IPS-18a (cell line): ENCODE measurements around the gene MSRB1.

Experiments used
- H3K27ac ChIP-seq: one replicate; pipeline ENCODE4 v1.5.1; 2013; ENCODE audit warnings: low read length
- H3K27me3 ChIP-seq: one replicate; pipeline ENCODE4 v1.6.1; 2013; ENCODE audit warnings: mild to moderate bottlenecking, low read length; ENCODE audit not compliant: control insufficient read depth, insufficient read depth
- H3K36me3 ChIP-seq: one replicate; pipeline ENCODE4 v1.6.1; 2013; ENCODE audit warnings: low read depth, low read length; ENCODE audit not compliant: control insufficient read depth
- H3K4me1 ChIP-seq: one replicate; pipeline ENCODE4 v1.6.1; 2013; ENCODE audit warnings: low read depth, low read length; ENCODE audit not compliant: control insufficient read depth
- H3K4me3 ChIP-seq: one replicate; pipeline ENCODE4 v1.5.1; 2013; ENCODE audit warnings: low read length
- H3K9ac ChIP-seq: one replicate; pipeline ENCODE4 v1.6.1; 2013; ENCODE audit warnings: mild to moderate bottlenecking, low read length, moderate library complexity
- H3K9me3 ChIP-seq: one replicate; pipeline ENCODE4 v1.6.1; 2013; ENCODE audit warnings: low read depth, low read length; ENCODE audit not compliant: control insufficient read depth

Gene MSRB1

DNA sequence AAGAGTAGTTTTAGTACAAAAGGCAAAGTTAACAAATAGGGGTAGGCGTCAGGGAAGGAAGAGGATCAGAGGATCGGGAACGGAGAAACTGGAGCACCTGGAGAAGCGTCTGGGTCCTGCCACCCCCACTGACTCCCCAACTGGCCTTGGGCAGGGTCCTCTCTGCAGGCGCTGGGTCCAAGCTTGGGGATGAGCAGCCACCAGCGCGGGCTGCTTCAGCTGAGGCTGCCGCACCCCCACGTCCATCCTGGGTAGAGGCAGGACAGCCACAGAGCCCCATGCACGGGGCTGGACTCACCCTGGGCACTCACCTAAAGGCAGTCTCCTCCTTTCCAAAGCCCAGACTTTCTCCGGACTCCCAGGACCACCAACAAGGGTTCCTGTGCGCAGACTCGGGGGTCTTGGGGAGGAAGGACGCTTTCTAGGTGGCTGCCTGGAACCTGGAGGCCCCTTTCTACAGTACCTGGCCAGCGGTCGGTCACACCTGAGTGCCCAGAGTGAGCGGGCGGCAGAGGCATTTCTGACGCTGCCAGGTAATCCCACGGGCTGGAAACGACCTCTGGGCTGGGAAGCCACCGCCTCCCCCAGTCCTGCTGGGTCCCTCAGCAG lies 25.8 kb downstream of the MSRB1 start:
- peaks cover 22% of the 10 kb centered on the region for H3K4me1 ChIP-seq
- no peaks in the 10 kb centered on the region for H3K9me3 ChIP-seq
- no peaks in the 10 kb centered on the region for H3K36me3 ChIP-seq
- no peak overlapping the region for H3K27ac ChIP-seq
- H3K9ac ChIP-seq: no peak overlapping the region
- peak overlapping the region; percentile 16 for H3K4me3 ChIP-seq
- H3K27me3 ChIP-seq: peaks cover 76% of the 10 kb centered on the region

- H3K9ac ChIP-seq: no peak overlapping the region
- peaks cover 22% of the 10 kb centered on the region for H3K4me1 ChIP-seq
- H3K9me3 ChIP-seq: no peaks in the 10 kb centered on the region
- peak overlapping the region; percentile 16 for H3K4me3 ChIP-seq
- H3K36me3 ChIP-seq: no peaks in the 10 kb centered on the region
- H3K27ac ChIP-seq: no peak overlapping the region
- H3K27me3 ChIP-seq: peaks cover 74% of the 10 kb centered on the region
Observed at GRCh38 chr16:1916640-1916990, 26.4 kb downstream of the MSRB1 start.

DNA sequence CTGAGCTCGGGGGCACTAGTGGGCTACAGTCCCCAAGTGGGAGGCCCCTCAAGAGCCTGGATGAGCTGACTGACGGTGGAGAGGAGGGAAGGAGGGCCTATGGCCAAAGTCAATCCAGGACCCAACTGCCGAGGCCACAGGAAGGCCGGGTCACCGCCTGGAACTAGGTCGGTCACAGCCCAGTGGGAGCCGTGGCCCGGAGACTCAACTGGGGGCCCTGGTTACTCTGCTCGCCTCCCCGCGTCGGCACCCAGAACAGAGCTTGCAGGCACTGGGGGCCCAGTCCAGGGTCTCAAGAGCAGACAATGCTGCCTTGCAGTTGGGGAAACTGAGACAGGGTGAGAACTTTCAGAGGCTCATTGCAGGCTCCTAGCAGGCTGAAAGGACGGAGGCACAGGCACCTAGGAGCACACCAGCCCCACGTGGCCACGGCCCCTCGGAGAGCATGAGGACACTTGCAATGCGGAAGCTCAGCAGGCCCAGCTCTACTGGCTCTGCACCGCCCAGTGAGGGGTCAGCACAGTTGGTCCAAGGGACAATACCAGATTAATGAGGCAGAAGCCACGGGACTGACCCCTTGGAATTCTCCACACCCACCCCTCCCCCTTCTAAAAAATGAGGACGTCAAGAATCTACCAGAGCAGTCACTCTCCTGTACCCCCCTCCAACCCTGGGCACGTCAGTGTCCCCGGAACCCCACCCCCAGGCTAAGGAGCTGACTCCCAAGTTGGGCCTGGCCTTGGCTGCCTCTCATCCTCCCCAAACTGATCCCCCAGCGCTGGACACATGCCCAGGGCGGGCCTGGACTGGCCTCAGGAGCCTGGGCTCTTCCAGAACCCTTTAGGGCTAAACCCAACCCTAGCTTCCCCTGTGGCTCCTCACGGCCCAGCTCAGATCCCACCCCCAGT lies 27.0 kb downstream of the MSRB1 start:
- Histone ChIP-seq H3K4me3 (no peak overlapping the region), H3K27me3 (peaks cover 68% of the 10 kb centered on the region), H3K27ac (no peak overlapping the region), H3K4me1 (peaks cover 22% of the 10 kb centered on the region), H3K9ac (no peak overlapping the region), H3K36me3 (no peaks in the 10 kb centered on the region), H3K9me3 (no peaks in the 10 kb centered on the region)

GRCh38 chr16:1914988-1915387 lies 28.0 kb downstream of the MSRB1 start:
- Histone ChIP-seq H3K4me3 (no peak overlapping the region), H3K9me3 (no peaks in the 10 kb centered on the region), H3K27me3 (peaks cover 58% of the 10 kb centered on the region), H3K36me3 (no peaks in the 10 kb centered on the region), H3K4me1 (peaks cover 16% of the 10 kb centered on the region), H3K27ac (no peak overlapping the region), H3K9ac (no peak overlapping the region)

DNA sequence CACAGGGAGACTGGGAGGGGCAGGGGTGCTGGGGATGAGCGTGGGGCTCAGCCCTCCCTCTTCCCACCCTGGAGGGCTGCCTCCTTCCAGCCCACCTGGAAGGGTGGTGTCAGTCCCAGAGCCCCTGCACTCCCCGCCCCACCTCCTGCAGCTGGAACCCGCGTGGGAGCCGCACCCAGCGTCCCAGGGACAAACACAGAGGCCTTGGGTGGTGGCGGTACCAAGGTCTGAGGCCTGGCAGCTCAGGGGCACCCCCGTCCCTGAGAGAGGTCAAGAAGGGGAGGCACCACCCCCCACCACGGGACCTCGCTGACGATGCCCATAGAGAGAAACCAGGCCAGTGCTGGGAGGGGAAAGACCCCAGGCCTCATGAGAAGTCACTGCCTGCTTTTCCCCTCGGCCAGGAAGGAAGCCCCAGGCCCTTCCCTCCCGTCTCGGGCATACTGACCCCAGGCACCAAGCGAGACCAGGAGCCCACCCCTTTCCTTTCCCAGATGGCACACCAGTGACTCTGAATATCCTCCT lies 28.9 kb downstream of the MSRB1 start:
- Histone ChIP-seq H3K36me3 (no peaks in the 10 kb centered on the region), H3K9ac (no peak overlapping the region), H3K4me3 (no peak overlapping the region), H3K9me3 (no peaks in the 10 kb centered on the region), H3K27ac (no peak overlapping the region), H3K4me1 (peaks cover 16% of the 10 kb centered on the region), H3K27me3 (peaks cover 49% of the 10 kb centered on the region)

DNA sequence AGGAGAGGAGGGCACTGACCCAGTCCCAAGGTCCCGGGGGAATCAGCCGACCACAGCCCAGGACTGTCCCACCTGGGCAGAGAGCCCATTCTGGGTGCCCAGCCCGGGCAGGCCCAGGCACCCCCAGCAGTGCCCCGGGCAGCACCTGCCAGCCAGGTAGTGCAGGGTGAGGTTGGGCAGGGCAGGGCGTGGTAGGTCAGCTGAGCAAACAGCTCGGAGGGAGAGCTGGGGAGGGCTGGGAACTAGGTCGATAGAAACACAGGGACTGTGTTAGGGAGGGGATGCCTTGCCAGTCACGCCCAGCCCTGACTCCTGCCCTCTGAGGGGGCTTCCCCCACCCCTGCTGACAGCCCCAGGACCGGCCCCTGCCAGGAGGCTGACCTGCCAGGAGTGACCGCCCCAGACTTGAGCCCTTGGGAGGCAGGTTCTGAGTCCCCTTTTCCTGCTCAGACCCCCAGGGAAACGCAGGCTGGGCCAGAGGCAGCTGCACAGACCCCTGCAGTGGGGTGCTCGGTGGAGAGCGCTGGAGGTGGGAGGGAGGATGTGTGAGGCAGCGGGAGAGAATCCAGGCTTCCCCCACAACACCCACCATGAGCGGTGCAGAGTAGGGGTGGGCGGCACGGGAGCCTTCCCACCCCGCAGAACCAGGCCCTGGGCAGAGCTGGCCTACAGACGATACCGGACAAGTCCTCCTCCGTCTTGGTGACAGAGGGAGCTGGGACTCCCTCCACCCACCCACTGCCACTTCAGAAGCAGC lies 29.5 kb downstream of the MSRB1 start:
- Histone ChIP-seq H3K36me3 (no peaks in the 10 kb centered on the region), H3K4me3 (no peak overlapping the region), H3K4me1 (peaks cover 16% of the 10 kb centered on the region), H3K9ac (no peak overlapping the region), H3K27ac (no peak overlapping the region), H3K9me3 (no peaks in the 10 kb centered on the region), H3K27me3 (peaks cover 43% of the 10 kb centered on the region)

DNA sequence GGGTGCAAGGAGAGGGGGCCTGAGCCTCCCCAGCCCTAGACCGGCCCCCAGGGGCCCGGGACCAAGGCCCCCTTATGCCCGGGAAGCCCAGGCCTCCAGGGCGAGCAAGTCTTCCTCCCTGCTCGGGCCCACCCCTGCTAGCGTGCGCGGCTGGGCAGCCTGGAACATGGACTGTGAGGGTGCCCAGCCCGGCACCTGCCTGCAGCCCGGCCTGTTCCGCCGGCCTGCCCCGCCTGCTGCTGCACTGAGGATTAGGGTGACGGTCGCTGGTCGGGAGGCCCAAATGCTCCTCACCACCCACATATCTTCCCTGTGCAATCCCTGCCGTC lies 30.8 kb downstream of the MSRB1 start:
- no peaks in the 10 kb centered on the region for H3K9me3 ChIP-seq
- no peak overlapping the region for H3K27ac ChIP-seq
- no peak overlapping the region for H3K4me3 ChIP-seq
- H3K27me3 ChIP-seq: peaks cover 33% of the 10 kb centered on the region
- H3K4me1 ChIP-seq: peaks cover 14% of the 10 kb centered on the region
- no peak overlapping the region for H3K9ac ChIP-seq
- no peaks in the 10 kb centered on the region for H3K36me3 ChIP-seq

DNA sequence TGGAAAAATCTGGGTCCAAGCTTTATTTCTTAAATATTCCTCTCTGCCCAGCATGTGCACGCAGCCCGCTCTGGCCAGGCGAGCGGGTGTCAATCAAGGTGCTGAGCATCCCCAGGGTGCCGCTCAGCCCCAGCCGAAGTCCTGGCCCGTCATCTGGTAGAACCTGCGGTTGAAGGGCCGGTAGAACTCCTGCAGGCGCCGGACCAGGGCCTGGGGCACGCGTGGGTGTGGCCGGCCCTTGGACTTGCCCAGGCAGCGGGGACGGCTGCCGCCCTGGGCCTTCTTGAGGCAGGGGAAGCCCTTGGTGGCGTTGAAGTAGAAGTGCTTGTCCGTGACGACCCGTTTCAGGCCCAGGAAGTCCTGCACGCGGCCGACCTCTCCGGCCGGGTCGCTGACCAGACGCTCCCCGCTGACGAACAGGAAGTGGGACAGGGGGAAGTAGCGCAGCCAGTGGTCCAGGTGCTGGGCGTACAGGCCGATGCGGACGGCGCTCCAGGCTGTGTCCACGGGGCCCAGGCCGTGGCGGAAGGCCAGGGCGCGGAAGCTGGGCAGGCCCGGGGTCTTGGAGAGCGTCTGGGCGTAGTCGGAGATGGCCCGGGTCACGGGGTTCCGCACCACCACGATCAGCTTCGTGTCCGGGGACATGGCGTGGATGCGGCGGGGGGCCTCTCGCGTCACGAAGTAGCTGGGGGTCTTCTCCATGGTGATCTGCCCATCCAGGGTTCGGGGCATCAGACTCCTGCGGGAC lies 31.4 kb downstream of the MSRB1 start:
- Histone ChIP-seq H3K27me3 (peaks cover 28% of the 10 kb centered on the region), H3K4me3 (no peak overlapping the region), H3K27ac (no peak overlapping the region), H3K36me3 (no peaks in the 10 kb centered on the region), H3K9ac (no peak overlapping the region), H3K4me1 (peaks cover 8% of the 10 kb centered on the region), H3K9me3 (no peaks in the 10 kb centered on the region)

DNA sequence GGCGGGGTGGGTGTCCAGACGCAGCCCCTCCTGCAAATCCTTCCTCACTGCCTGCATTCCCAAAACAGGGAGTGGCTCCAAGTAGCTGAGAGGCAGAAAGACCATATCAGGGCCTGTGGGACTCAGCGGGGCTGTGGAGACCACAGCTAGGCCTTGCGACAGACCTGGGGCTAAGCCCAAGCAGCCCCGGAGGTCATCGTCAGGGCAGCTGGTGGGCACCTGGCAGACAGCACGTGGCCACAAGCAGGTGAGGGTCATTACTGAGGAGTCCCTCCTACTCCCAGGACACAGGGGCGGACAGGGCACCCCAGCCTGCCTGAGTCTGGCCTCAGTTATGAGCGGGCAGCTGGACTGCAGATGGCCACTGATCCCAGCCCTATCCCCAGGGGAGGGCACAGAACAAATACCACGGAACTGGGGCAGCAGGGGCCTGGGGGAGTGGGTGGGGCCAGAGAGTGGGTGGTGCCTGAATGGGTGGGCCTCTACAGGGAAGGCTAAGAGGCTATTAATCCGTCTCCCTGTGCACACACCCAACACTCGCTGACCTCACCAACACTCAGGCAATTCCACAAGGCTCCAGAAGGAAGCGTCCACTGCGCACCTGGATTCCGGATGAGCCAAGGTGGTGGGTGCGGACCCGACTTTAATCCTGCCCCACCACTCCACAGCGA lies 33.3 kb downstream of the MSRB1 start:
- Histone ChIP-seq H3K27ac (no peak overlapping the region), H3K4me3 (no peak overlapping the region), H3K27me3 (peaks cover 8% of the 10 kb centered on the region), H3K9me3 (no peaks in the 10 kb centered on the region), H3K36me3 (no peaks in the 10 kb centered on the region), H3K4me1 (peaks cover 5% of the 10 kb centered on the region), H3K9ac (no peak overlapping the region)

GRCh38 chr16:1908983-1909382 lies 34.0 kb downstream of the MSRB1 start:
- H3K9ac ChIP-seq: no peak overlapping the region
- H3K4me1 ChIP-seq: no peaks in the 10 kb centered on the region
- H3K9me3 ChIP-seq: no peaks in the 10 kb centered on the region
- H3K4me3 ChIP-seq: no peak overlapping the region
- peaks cover 2% of the 10 kb centered on the region for H3K27me3 ChIP-seq
- H3K36me3 ChIP-seq: no peaks in the 10 kb centered on the region
- H3K27ac ChIP-seq: no peak overlapping the region
